ENCODE data around the gene NR6A1.

NR6A1 gene

DNA sequence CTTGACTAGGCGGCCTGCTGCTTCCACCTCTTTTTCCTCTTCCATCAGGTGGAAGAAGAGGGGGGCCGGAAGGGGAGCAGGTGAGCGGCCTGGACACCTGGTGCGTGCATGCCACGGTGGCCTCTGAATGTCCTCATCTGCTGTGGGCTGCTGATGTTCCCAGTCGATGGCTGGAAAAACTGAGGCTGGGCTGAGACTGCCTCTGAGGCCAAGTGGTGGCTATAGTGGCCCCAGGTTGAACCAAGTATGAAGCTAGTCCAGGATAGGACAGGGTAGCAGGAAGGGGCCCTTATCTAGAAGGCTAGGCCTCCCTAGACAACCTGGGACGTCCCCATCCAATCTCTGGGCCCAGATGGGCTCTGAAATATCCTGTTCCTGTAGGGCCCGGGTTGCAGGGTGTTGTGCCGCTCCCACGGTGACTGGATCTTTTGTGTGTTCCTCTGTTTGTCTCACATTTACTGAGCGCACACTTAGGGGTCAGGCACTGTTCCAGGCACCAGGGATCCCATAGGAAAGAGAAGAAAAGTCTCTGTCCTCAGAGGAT lies 263.2 kb downstream of the NR6A1 start (continued):
- TF ChIP-seq ZNF416 (tag by site-specific recombination; IDR thresholded peaks at IDR 0.05), result no peak
- TF ChIP-seq ZFP37 (tag by site-specific recombination; IDR thresholded peaks at IDR 0.05), result no peak

DNA sequence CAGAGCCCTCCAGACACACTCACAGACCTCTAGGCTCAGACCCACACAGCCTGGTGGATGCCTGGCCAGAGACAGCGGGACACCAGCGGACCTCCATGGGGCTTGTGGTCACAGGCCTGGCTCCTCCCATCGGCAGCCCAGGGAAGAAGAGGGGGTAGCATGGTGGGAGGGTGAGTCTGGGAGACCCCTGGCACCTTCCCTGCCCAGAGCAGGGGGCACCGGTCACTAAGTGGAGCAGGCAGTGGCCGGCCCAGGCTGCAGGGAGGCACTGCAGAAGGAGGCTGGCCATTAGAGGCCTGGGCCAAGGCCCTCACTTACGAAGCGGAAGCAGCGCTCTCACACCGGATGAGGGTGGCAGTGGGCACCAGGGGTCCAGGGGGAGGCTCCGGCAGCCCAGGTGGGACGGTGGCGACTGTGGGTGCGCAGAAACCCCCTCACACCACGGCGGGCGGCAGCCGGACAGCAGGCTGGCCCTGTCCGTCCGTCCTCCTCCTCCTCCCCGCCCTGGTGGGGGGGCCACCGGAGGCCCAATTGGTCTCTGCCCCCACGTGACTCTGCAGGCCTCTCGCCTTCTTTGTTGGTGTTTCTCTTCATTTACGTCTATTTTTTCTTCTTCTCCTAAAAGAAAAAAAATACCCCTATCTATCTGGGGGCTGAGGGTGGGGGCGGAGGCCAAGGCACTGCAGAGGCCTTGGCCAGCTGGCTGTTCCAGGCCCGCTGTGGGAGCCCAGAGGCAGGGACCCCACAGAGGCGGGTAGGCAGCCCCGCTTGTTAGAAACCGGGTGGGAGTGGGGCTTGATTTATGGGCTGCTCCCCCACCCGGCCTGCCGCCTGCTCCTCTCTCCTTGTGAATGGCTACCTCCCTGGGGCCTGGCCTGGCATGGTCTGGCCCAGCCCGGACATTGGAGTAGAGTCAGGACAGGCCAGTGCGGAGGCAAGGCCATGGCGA lies 263.9 kb downstream of the NR6A1 start, which contains the start of gene NR5A1:
Gene NR5A1 (minus strand): TSS at position 469 of the 949 bp plus-strand sequence. CDS start 4,004 bp downstream, outside the sequence.
- Histone ChIP-seq H3K9me3 (ENCODE audit: control insufficient read depth, insufficient read depth, low read depth, low read length) (no peaks in the 10 kb centered on the region), H3K4me1 (ENCODE audit: control insufficient read depth, insufficient read depth, low read length) (no peaks in the 10 kb centered on the region), H3K4me3 (ENCODE audit: low read depth, low read length) (no peak within 1 kb of the TSS), H3K27ac (ENCODE audit: extremely low read depth, low read depth, low read length) (no peak within 1 kb of the TSS), H3K36me3 (ENCODE audit: control insufficient read depth in 2 of 2, insufficient read depth in 1 of 2, low read length in 2 of 2) (no peaks in the 10 kb centered on the region)
- ChIA-PET CTCF (interaction anchor here (0.7 kb wide), 1 partner anchor 648 kb away, joined by 3 read pairs; no protein-coding TSS in a partner anchor), POLR2A (no interaction called here)
- TF ChIP-seq, protein P1, sequence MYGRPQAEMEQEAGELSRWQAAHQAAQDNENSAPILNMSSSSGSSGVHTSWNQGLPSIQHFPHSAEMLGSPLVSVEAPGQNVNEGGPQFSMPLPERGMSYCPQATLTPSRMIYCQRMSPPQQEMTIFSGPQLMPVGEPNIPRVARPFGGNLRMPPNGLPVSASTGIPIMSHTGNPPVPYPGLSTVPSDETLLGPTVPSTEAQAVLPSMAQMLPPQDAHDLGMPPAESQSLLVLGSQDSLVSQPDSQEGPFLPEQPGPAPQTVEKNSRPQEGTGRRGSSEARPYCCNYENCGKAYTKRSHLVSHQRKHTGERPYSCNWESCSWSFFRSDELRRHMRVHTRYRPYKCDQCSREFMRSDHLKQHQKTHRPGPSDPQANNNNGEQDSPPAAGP (tag by site-specific recombination; IDR thresholded peaks at IDR 0.05), result no peak
- TF ChIP-seq ZFHX2 (tag by site-specific recombination; conservative IDR thresholded peaks at IDR 0.05), result 0 out of 2 replicates have a peak, but pooled peaks have one; percentile 31

DNA sequence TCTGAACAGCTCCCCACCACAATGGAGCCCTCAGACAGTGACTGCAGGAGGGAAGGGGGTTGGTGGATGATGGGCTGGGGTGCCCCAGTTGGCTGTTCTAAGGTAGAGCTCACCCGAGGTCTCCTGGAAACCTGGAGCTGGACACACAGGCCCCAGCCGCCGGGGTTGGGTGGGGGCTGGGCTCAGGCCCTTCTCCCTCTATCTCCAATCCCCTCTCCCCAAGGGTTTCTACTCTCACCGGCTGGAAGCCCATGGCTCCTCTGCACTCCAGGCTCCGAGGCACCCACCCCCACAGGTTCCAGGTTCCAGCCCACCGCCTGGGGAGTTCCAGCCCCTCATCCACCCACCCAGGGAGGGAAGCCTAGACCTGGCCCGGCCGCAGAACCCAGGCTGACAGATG lies 264.7 kb downstream of the NR6A1 start:
- POLR2A ChIA-PET, result no interaction called here
- Histone ChIP-seq H3K9me3 (ENCODE audit: control insufficient read depth, insufficient read depth, low read depth, low read length) (no peaks in the 10 kb centered on the region), H3K27ac (ENCODE audit: extremely low read depth, low read depth, low read length) (no peak overlapping the region), H3K4me3 (ENCODE audit: low read depth, low read length) (no peak overlapping the region), H3K4me1 (ENCODE audit: control insufficient read depth, insufficient read depth, low read length) (no peaks in the 10 kb centered on the region), H3K36me3 (ENCODE audit: control insufficient read depth in 2 of 2, insufficient read depth in 1 of 2, low read length in 2 of 2) (no peaks in the 10 kb centered on the region)
- CTCF ChIA-PET, result interaction anchor here (0.5 to 0.7 kb wide), 2 partner anchors 204 to 647 kb away, joined by 3 read pairs; no protein-coding TSS in a partner anchor
- TF ChIP-seq ZNF280D (tag by site-specific recombination; IDR thresholded peaks at IDR 0.05), result no peak
- no peak for TF ChIP-seq ZSCAN16 (tag by site-specific recombination; IDR thresholded peaks at IDR 0.05)
- no peak for TF ChIP-seq ZNF792 (tag by site-specific recombination; IDR thresholded peaks at IDR 0.05)
- no peak for TF ChIP-seq ZNF324 (tag by site-specific recombination; IDR thresholded peaks at IDR 0.05)
- TF ChIP-seq, protein P2, sequence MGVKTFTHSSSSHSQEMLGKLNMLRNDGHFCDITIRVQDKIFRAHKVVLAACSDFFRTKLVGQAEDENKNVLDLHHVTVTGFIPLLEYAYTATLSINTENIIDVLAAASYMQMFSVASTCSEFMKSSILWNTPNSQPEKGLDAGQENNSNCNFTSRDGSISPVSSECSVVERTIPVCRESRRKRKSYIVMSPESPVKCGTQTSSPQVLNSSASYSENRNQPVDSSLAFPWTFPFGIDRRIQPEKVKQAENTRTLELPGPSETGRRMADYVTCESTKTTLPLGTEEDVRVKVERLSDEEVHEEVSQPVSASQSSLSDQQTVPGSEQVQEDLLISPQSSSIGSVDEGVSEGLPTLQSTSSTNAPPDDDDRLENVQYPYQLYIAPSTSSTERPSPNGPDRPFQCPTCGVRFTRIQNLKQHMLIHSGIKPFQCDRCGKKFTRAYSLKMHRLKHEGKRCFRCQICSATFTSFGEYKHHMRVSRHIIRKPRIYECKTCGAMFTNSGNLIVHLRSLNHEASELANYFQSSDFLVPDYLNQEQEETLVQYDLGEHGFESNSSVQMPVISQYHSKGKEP (tag by site-specific recombination; IDR thresholded peaks at IDR 0.05), result no peak
- TF ChIP-seq ZNF423 (tag by site-specific recombination; IDR thresholded peaks at IDR 0.05), result no peak
- no peak for TF ChIP-seq ZNF311 (tag by site-specific recombination; IDR thresholded peaks at IDR 0.05; ENCODE audit: borderline replicate concordance)
- no peak for TF ChIP-seq TCF7L2 (IDR thresholded peaks at IDR 0.05; ENCODE audit: borderline replicate concordance, low read depth, low read length)
- TF ChIP-seq ZNF658 (tag by site-specific recombination; IDR thresholded peaks at IDR 0.05), result no peak
- TF ChIP-seq ZNF174 (tag by site-specific recombination; IDR thresholded peaks at IDR 0.05), result no peak
- no peak for TF ChIP-seq ZFP3 (tag by site-specific recombination; IDR thresholded peaks at IDR 0.05; ENCODE audit: low read depth)

Measured in HEK293 (cell line).